PC-9 (cell line): ENCODE data around the gene HGS. TPM values are rescaled to one million over a fixed set of nuclear protein-coding genes. Genes with fewer than 3 reads are reported as not detected.
A peak's percentile ranks its signal among the peaks of the same experiment; 100 is the strongest.

ENCODE experiments used
- BruUV-seq: library from RNA; stranded (reverse); fragments of 400-500 nt; replicated peaks from 2 replicates; lab custom pipeline; 2021; lab: Mats Ljungman, UMichigan
- CTCF ChIA-PET: fragments of 300-600 bp; sonication (Branson Sonifier 250); formaldehyde crosslinking; loops from one replicate; lab custom pipeline; 2022; ENCODE audit warnings: antibody characterized with exemption; lab: Charles Lee
- POLR2A ChIA-PET: fragments of 300-600 bp; sonication (Branson Sonifier 250); formaldehyde crosslinking; loops from one replicate; lab custom pipeline; 2022; ENCODE audit warnings: antibody characterized with exemption; ENCODE audit not compliant: unreplicated experiment; lab: Charles Lee
- DNase-seq, 2 experiments: peaks; one replicate each; pipeline versions ENCODE4 v3.0.0 to v3.0.0-alpha.2; 2015 to 2022; ENCODE audit warnings: mixed read lengths in 1 of 2
- H2AFZ ChIP-seq: fragments of 200-600 bp; sonication (generic); 2 replicates; pipeline ENCODE4 v1.8.1; 2017; ENCODE audit warnings: antibody characterized with exemption
- H3F3A ChIP-seq: fragments of 200-600 bp; sonication (generic); 2 replicates; pipeline ENCODE4 v1.8.1; 2017; ENCODE audit warnings: antibody characterized with exemption, mild to moderate bottlenecking, low read depth; ENCODE audit not compliant: insufficient read depth
- H3K27ac ChIP-seq: fragments of 200-600 bp; sonication (generic); 2 replicates; pipeline ENCODE4 v1.6.1; 2016; ENCODE audit warnings: mixed run types
- H3K27me3 ChIP-seq: fragments of 200-600 bp; sonication (generic); 2 replicates; pipeline ENCODE4 v1.6.1; 2016; ENCODE audit warnings: low read depth, mixed run types; ENCODE audit not compliant: insufficient read depth
- H3K36me3 ChIP-seq: fragments of 200-600 bp; sonication (generic); 2 replicates; pipeline ENCODE4 v1.6.1; 2016; ENCODE audit warnings: low read depth, mixed run types
- H3K4me1 ChIP-seq: fragments of 200-600 bp; sonication (generic); replicated peaks from 2 replicates; pipeline ENCODE4 v1.6.1; 2016; ENCODE audit warnings: mixed run types; ENCODE audit not compliant: insufficient read depth
- H3K4me2 ChIP-seq: fragments of 200-600 bp; sonication (generic); 2 replicates; pipeline ENCODE4 v1.6.1; 2017; ENCODE audit warnings: mixed run types
- H3K4me3 ChIP-seq: fragments of 200-600 bp; sonication (generic); 2 replicates; pipeline ENCODE4 v1.6.1; 2016; ENCODE audit warnings: mixed run types
- H3K79me2 ChIP-seq: fragments of 200-600 bp; sonication (generic); 2 replicates; pipeline ENCODE4 v1.6.1; 2017; ENCODE audit warnings: low read depth, mixed run types
- H3K9me2 ChIP-seq: fragments of 200-600 bp; sonication (generic); 2 replicates; pipeline ENCODE4 v1.8.1; 2017; ENCODE audit warnings: mild to moderate bottlenecking; ENCODE audit not compliant: insufficient read depth
- H3K9me3 ChIP-seq: fragments of 200-600 bp; sonication (generic); 2 replicates; pipeline ENCODE4 v1.8.1; 2016; ENCODE audit warnings: low read depth; ENCODE audit not compliant: insufficient read depth
- H4K20me1 ChIP-seq: fragments of 200-600 bp; sonication (generic); 2 replicates; pipeline ENCODE4 v1.8.1; 2017; ENCODE audit not compliant: insufficient read depth
- CTCF ChIP-seq: fragments of 200-600 bp; sonication (generic); conservative IDR thresholded peaks from 2 replicates; pipeline ENCODE4 v1.6.1; 2017; ENCODE audit warnings: mixed run types, antibody characterized with exemption, mild to moderate bottlenecking, moderate library complexity
- EZH2 ChIP-seq: fragments of 200-600 bp; sonication (generic); IDR thresholded peaks from 2 replicates; pipeline ENCODE4 v1.8.0; 2017; ENCODE audit warnings: antibody characterized with exemption, low read depth
- intact Hi-C: fragments of 100-400 bp; cut with micrococcal nuclease; formaldehyde crosslinking; loops from one replicate; pipeline ENCODE4 v1.10.0; 2022; ENCODE audit not compliant: unreplicated experiment
- total RNA-seq: library from RNA; stranded (reverse); gene quantifications from 2 replicates; pipeline ENCODE4 v1.2.3, GENCODE V29; 2021

HGS gene
- total RNA-seq, 1 experiment from 2014 or later: 166 TPM

GRCh38 chr17:81683208-81683583 is 615 bp upstream of the HGS start:
- H3K4me2 ChIP-seq: peak overlapping the region; percentile 84
- no peaks in the 10 kb centered on the region for H3K27me3 ChIP-seq
- H3F3A ChIP-seq: peaks cover 11% of the 10 kb centered on the region; the same call in 1 of the 2 replicates
- no peak for DNase-seq
- H3K27ac ChIP-seq: no peak overlapping the region
- no TSS peak for BruUV-seq
- peaks cover 55% of the 10 kb centered on the region for H3K79me2 ChIP-seq
- peaks cover 13% of the 10 kb centered on the region for H4K20me1 ChIP-seq
- H2AFZ ChIP-seq: peak overlapping the region; percentile 80
- peaks cover 5% of the 10 kb centered on the region for H3K4me1 ChIP-seq
- TF ChIP-seq CTCF (no peak), EZH2 (no peak)
- H3K4me3 ChIP-seq: peak overlapping the region; percentile 93
- intact Hi-C loops: loop anchor here (5.0 kb wide), 2 partner anchors 46 to 339 kb away; partner anchors contain the start of genes CENPX, LRRC45, NPLOC4 and TSPAN10
- ChIA-PET CTCF (interaction anchor here (0.6 kb wide), 1 partner anchor 85 kb away, joined by 13 read pairs; no protein-coding TSS in a partner anchor), POLR2A (interaction anchor here (0.5 to 0.9 kb wide), 3 partner anchors 25 to 117 kb away, joined by 3 read pairs; no protein-coding TSS in a partner anchor)
- H3K36me3 ChIP-seq: no peaks in the 10 kb centered on the region
- no peaks in the 10 kb centered on the region for H3K9me2 ChIP-seq
- H3K9me3 ChIP-seq: no peaks in the 10 kb centered on the region

- no peak for TF ChIP-seq CTCF
- TF ChIP-seq EZH2: no peak
- peak overlapping the region; percentile 78 for H3K27ac ChIP-seq
- CTCF ChIA-PET: no interaction called here
- H2AFZ ChIP-seq: no peak overlapping the region
- POLR2A ChIA-PET: interaction anchor here (0.8 kb wide), 1 partner anchor 25 kb away, joined by 10 read pairs; no protein-coding TSS in a partner anchor
- TSS peak; percentile 75 for BruUV-seq
- no peaks in the 10 kb centered on the region for H3K27me3 ChIP-seq
- peaks cover 13% of the 10 kb centered on the region for H4K20me1 ChIP-seq
- intact Hi-C loops: loop anchor here (1.0 to 5.0 kb wide), 3 partner anchors 19 to 338 kb away; partner anchors contain the start of genes CENPX, LRRC45, MRPL12 and NPLOC4
- DNase-seq: peak in 1 of 2 experiments; percentile 68
- peaks cover 11% of the 10 kb centered on the region; the same call in 1 of the 2 replicates for H3F3A ChIP-seq
- peaks cover 55% of the 10 kb centered on the region for H3K79me2 ChIP-seq
- H3K36me3 ChIP-seq: no peaks in the 10 kb centered on the region
- peak overlapping the region; percentile 98 for H3K4me2 ChIP-seq
- H3K4me1 ChIP-seq: peaks cover 5% of the 10 kb centered on the region
- H3K4me3 ChIP-seq: peak overlapping the region; percentile 93
- no peaks in the 10 kb centered on the region for H3K9me3 ChIP-seq
- H3K9me2 ChIP-seq: no peaks in the 10 kb centered on the region
Observed at GRCh38 chr17:81684442-81684911, 666 bp downstream of the HGS start.

GRCh38 chr17:81685108-81685507 is 1.3 kb downstream of the HGS start:
- Histone ChIP-seq H3K9me2 (no peaks in the 10 kb centered on the region), H3K4me2 (peak overlapping the region; percentile 98), H3F3A (peaks cover 11% of the 10 kb centered on the region; the same call in 1 of the 2 replicates), H3K27me3 (no peaks in the 10 kb centered on the region), H3K27ac (peak overlapping the region; percentile 78), H3K4me1 (peaks cover 5% of the 10 kb centered on the region), H4K20me1 (peaks cover 13% of the 10 kb centered on the region), H3K79me2 (peaks cover 55% of the 10 kb centered on the region), H3K36me3 (no peaks in the 10 kb centered on the region), H3K9me3 (no peaks in the 10 kb centered on the region), H3K4me3 (peak overlapping the region; percentile 93), H2AFZ (no peak overlapping the region)
- intact Hi-C loops: no loop called here
- CTCF ChIA-PET: no interaction called here
- POLR2A ChIA-PET: interaction anchor here (0.7 kb wide), 1 partner anchor 119 kb away, joined by 3 read pairs; no protein-coding TSS in a partner anchor
- DNase-seq: peak; percentile 31 to 60
- TF ChIP-seq CTCF (no peak), EZH2 (no peak)
- no TSS peak for BruUV-seq
